ENCODE measurements around the gene C16orf86. TPM values are rescaled to one million over a fixed set of nuclear protein-coding genes. Genes with fewer than 3 reads are reported as not detected.

Gene C16orf86
- total RNA-seq, 1 donor = 3.3 TPM

DNA sequence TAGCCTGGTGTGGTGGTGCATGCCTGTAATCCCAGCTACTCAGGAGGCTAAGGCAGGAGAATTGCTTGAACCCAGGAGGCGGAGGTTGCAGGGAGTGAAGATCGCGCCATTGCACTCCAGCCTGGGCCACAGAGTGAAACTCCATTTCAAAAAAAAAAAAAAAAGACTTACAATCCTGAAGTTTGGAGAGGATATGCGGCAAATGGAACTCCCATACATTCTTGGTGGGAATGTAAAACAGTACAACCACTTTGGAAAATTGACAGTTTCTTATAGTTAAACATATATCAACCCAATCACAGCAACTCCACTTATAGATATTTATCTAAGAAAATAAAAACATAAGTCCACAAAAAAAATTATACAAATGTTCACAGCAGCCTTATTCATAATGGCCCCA is 40.6 kb downstream of the C16orf86 start:
- TF ChIP-seq, protein P1, sequence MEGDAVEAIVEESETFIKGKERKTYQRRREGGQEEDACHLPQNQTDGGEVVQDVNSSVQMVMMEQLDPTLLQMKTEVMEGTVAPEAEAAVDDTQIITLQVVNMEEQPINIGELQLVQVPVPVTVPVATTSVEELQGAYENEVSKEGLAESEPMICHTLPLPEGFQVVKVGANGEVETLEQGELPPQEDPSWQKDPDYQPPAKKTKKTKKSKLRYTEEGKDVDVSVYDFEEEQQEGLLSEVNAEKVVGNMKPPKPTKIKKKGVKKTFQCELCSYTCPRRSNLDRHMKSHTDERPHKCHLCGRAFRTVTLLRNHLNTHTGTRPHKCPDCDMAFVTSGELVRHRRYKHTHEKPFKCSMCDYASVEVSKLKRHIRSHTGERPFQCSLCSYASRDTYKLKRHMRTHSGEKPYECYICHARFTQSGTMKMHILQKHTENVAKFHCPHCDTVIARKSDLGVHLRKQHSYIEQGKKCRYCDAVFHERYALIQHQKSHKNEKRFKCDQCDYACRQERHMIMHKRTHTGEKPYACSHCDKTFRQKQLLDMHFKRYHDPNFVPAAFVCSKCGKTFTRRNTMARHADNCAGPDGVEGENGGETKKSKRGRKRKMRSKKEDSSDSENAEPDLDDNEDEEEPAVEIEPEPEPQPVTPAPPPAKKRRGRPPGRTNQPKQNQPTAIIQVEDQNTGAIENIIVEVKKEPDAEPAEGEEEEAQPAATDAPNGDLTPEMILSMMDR (IDR thresholded peaks at IDR 0.05; ENCODE audit: insufficient read depth, low read length) = no peak

DNA sequence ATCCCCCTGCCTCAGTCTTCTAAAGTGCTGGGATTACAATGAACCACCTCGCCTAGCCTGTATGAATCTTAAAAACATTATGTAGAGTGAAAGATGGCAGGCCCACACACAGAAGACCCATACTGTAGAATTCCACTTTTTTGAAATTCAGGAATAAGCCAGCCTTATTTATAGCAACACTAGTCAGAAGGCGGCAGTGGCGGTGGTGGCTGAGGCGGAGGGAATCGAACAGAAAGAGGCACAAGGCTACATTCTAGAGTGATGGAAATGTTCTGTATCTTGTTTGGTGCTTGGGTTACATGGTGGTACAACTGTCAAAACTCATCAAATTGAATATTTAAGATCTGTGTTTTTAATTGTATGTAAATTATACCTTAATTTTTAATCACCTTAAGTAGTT is 41.2 kb downstream of the C16orf86 start:
- H3K4me3 ChIP-seq (ENCODE audit: low read depth, low read length) = no peak overlapping the region
- TF ChIP-seq, protein P1 (IDR thresholded peaks at IDR 0.05; ENCODE audit: insufficient read depth, low read length) = no peak
- no peak for DNase-seq (ENCODE audit: low read depth)

More for the DNA sequence above, 40.6 kb downstream of the C16orf86 start:
- DNase-seq (ENCODE audit: low read depth) = no peak
- no peak overlapping the region for H3K4me3 ChIP-seq (ENCODE audit: low read depth, low read length)

DNA sequence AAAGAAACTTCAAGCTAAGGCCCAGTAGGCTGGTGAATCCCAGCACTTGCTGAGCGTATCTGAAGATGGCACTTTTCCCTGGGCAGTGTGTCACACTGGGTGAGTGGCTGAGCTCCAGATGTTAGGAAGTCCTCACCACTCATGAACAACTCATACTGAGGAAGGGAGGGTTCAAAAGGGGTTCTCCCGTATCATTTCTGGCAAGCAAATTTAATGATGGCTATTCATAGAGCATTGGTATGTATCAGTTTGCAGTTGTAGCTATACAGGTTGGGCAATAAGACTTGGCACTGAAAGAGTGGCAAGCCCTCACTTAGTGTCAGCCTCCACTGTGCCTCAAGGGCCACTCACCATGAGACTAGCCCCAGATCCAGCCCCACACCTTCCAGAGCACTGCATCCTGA is 41.8 kb downstream of the C16orf86 start:
- TF ChIP-seq, protein P1 (IDR thresholded peaks at IDR 0.05; ENCODE audit: insufficient read depth, low read length) = no peak
- peak; percentile 35 for DNase-seq (ENCODE audit: low read depth)
- no peak overlapping the region for H3K4me3 ChIP-seq (ENCODE audit: low read depth, low read length)

DNA sequence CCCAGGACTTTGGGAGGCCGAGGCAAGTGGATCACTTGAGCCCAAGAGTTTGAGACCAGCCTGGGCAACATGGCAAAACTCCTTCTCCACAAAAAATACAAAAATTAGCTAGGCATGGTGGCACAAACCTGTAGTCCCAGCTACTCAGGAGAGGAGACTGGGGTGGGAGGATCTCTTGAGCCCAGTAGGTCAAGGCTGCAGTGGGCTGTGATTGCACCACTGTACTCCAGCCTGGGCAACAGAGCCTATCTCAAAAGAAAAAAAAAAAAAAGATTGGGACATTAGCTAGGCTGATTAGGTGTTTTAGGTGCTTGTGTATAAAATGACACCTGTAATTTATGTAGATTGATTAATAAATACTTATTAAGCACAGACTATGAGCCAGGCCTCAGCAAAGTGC is 42.4 kb downstream of the C16orf86 start:
- TF ChIP-seq, protein P1 (IDR thresholded peaks at IDR 0.05; ENCODE audit: insufficient read depth, low read length) = no peak
- DNase-seq (ENCODE audit: low read depth) = no peak
- H3K4me3 ChIP-seq (ENCODE audit: low read depth, low read length) = no peak overlapping the region

DNA sequence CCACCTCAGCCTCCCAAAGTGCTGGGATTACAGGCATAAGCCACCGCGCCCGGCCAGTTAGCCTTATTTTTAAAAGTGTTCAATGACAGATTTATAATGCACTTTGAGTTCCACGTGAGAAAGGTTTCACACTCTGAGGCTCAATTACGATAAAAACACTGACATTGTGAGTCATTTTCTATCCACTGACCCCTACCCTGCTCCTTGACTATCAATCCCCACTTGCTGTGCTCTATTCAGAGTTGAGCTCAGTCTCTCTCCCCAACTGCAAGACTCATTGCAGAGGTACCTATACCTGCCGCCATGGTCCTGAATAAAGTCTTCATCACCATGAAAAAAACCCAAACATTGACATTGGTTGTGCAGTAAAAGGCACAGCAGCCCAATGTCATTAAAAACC is 44.0 kb downstream of the C16orf86 start:
- no peak for DNase-seq (ENCODE audit: low read depth)
- TF ChIP-seq, protein P1 (IDR thresholded peaks at IDR 0.05; ENCODE audit: insufficient read depth, low read length) = no peak
- H3K4me3 ChIP-seq (ENCODE audit: low read depth, low read length) = no peak overlapping the region

DNA sequence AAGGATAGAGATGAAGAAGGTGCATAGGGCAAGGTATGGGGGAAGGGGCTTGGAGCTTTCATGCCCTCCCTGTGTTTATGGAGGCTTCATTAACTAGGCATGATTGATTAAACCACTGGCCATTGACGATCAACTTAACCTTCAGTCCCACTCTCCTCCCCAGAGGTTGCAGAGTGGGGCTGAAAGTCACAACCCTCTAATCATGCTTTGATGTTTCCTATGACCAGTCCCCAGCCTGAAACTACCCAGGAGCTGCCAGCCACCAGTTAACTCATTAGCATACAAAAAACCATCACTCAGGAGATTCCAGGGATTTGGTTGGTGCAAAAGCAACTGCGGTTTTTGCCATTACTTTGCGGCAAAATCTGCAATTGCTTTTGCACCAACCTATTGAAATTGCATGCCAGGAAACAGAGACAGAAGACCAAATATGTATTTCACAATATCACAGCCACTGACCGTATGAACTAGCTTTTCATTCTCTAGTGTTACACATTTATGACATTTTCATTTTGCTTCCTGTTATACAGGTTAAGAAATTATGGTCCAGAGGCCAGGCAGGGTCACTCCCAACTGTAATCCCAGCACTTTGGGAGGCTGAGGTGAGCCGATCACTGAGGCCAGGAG is 47.1 kb downstream of the C16orf86 start:
- TF ChIP-seq, protein P1 (IDR thresholded peaks at IDR 0.05; ENCODE audit: insufficient read depth, low read length) = no peak
- H3K4me3 ChIP-seq (ENCODE audit: low read depth, low read length) = no peak overlapping the region
- no peak for DNase-seq (ENCODE audit: low read depth)

DNA sequence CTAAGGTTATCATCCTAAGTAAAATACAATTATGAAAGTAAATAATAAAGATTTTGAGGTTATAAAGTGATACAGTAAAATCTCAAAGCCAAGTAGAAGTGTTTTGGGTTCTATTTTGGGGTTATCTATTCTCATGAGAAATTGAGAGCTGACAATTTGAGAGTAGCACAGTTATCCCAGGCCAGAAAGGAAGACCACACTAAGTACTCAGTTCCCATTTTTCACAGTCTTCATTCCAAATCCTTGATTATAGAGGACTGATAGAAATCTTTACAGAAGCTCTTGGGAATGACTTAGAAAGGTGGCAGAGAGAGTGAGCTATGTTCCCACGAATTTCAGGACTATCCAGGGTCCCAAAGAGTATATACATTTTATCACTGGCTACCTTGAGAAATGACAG is 47.9 kb downstream of the C16orf86 start:
- H3K4me3 ChIP-seq (ENCODE audit: low read depth, low read length) = no peak overlapping the region
- TF ChIP-seq, protein P1 (IDR thresholded peaks at IDR 0.05; ENCODE audit: insufficient read depth, low read length) = no peak
- DNase-seq (ENCODE audit: low read depth) = no peak
